Measurements from ENCODE around the gene GLUD1. TPM values are rescaled to one million over a fixed set of nuclear protein-coding genes. Genes with fewer than 3 reads are reported as not detected.
"Not testable (repeated sequence)": the region's sequence is repeated elsewhere in the genome, so short reads cannot be mapped to it uniquely, and the experiment has no call there.

Gene GLUD1
- total and polyA plus RNA-seq, 2 experiments from 2014 or later = 178 to 698 TPM

GRCh38 chr10:87127607-87128156, 33.0 kb upstream of the GLUD1 start:
- H3K4me3 ChIP-seq; H3K27me3 ChIP-seq; H3K9me2 ChIP-seq (replicated peaks; ENCODE audit: insufficient read depth); H3K4me1 ChIP-seq (ENCODE audit: insufficient read depth); H3K9me3 ChIP-seq (ENCODE audit: low read depth); H3K36me3 ChIP-seq (replicated peaks; ENCODE audit: insufficient read depth, low read depth); H3K79me2 ChIP-seq; H4K20me1 ChIP-seq (ENCODE audit: insufficient read depth, poor library complexity, severe bottlenecking); H3K27ac ChIP-seq; H2AFZ ChIP-seq; DNase-seq (ENCODE audit: low spot score); H3K4me2 ChIP-seq: not testable (repeated sequence)
- 83% methylated on average over 2 of the region's 3 CpGs for WGBS (ENCODE audit: low lambda C conversion rate, missing lambda C conversion rate)

GRCh38 chr10:87127048-87127447, 32.4 kb upstream of the GLUD1 start:
- WGBS (ENCODE audit: low lambda C conversion rate, missing lambda C conversion rate) = 100% methylated on average over 1 of the region's 2 CpGs
- H4K20me1 ChIP-seq (ENCODE audit: insufficient read depth, poor library complexity, severe bottlenecking); H3K4me1 ChIP-seq (ENCODE audit: insufficient read depth); H3K27me3 ChIP-seq; DNase-seq (ENCODE audit: low spot score); H3K4me2 ChIP-seq; H3K4me3 ChIP-seq; H3K79me2 ChIP-seq; H3K9me2 ChIP-seq (replicated peaks; ENCODE audit: insufficient read depth); H3K9me3 ChIP-seq (ENCODE audit: low read depth); H2AFZ ChIP-seq; H3K36me3 ChIP-seq (replicated peaks; ENCODE audit: insufficient read depth, low read depth); H3K27ac ChIP-seq: not testable (repeated sequence)

- not testable (repeated sequence) for H3K4me3 ChIP-seq; H3K4me2 ChIP-seq; H4K20me1 ChIP-seq (ENCODE audit: insufficient read depth, poor library complexity, severe bottlenecking); H3K4me1 ChIP-seq (ENCODE audit: insufficient read depth); H2AFZ ChIP-seq; H3K79me2 ChIP-seq; H3K36me3 ChIP-seq (replicated peaks; ENCODE audit: insufficient read depth, low read depth); H3K9me3 ChIP-seq (ENCODE audit: low read depth); H3K27me3 ChIP-seq; H3K9me2 ChIP-seq (replicated peaks; ENCODE audit: insufficient read depth); DNase-seq (ENCODE audit: low spot score); H3K27ac ChIP-seq
- 86% methylated on average over 3 of the region's 4 CpGs for WGBS (ENCODE audit: low lambda C conversion rate, missing lambda C conversion rate)
Observed at GRCh38 chr10:87123351-87123750, 28.7 kb upstream of the GLUD1 start.

- H4K20me1 ChIP-seq (ENCODE audit: insufficient read depth, poor library complexity, severe bottlenecking); H3K4me3 ChIP-seq; H3K27me3 ChIP-seq; H3K9me2 ChIP-seq (replicated peaks; ENCODE audit: insufficient read depth); DNase-seq (ENCODE audit: low spot score); H2AFZ ChIP-seq; H3K79me2 ChIP-seq; H3K4me1 ChIP-seq (ENCODE audit: insufficient read depth); H3K27ac ChIP-seq; H3K4me2 ChIP-seq; H3K9me3 ChIP-seq (ENCODE audit: low read depth); H3K36me3 ChIP-seq (replicated peaks; ENCODE audit: insufficient read depth, low read depth): not testable (repeated sequence)
- WGBS (ENCODE audit: low lambda C conversion rate, missing lambda C conversion rate) = 100% methylated on average over 1 of the region's 1 CpG
Observed at GRCh38 chr10:87119029-87119428, 24.4 kb upstream of the GLUD1 start.

- H4K20me1 ChIP-seq (ENCODE audit: insufficient read depth, poor library complexity, severe bottlenecking); DNase-seq (ENCODE audit: low spot score); H2AFZ ChIP-seq; H3K4me1 ChIP-seq (ENCODE audit: insufficient read depth); H3K9me2 ChIP-seq (replicated peaks; ENCODE audit: insufficient read depth); H3K4me2 ChIP-seq; H3K4me3 ChIP-seq; H3K36me3 ChIP-seq (replicated peaks; ENCODE audit: insufficient read depth, low read depth); H3K27me3 ChIP-seq; H3K9me3 ChIP-seq (ENCODE audit: low read depth): not testable (repeated sequence)
- 50% methylated on average over 1 of the region's 1 CpG for WGBS (ENCODE audit: low lambda C conversion rate, missing lambda C conversion rate)
- Histone ChIP-seq H3K79me2 (peaks cover 13% of the 10 kb centered on the region), H3K27ac (peak overlapping the region; percentile 26)
Observed at GRCh38 chr10:87118122-87118521, 23.5 kb upstream of the GLUD1 start.

GRCh38 chr10:87105446-87106124, 10.9 kb upstream of the GLUD1 start:
- Histone ChIP-seq H3K79me2 (peaks cover 53% of the 10 kb centered on the region), H3K27me3 (no peaks in the 10 kb centered on the region), H3K4me1 (ENCODE audit: insufficient read depth) (no peaks in the 10 kb centered on the region), H4K20me1 (ENCODE audit: insufficient read depth, poor library complexity, severe bottlenecking) (no peaks in the 10 kb centered on the region), H2AFZ (no peak overlapping the region), H3K4me3 (no peak overlapping the region), H3K27ac (peak overlapping the region; percentile 81), H3K36me3 (replicated peaks; ENCODE audit: insufficient read depth, low read depth) (no peaks in the 10 kb centered on the region), H3K9me3 (ENCODE audit: low read depth) (no peaks in the 10 kb centered on the region), H3K9me2 (replicated peaks; ENCODE audit: insufficient read depth) (no peaks in the 10 kb centered on the region), H3K4me2 (peak overlapping the region; percentile 38)
- 78% methylated on average over 7 of the region's 7 CpGs for WGBS (ENCODE audit: low lambda C conversion rate, missing lambda C conversion rate)
- peak; percentile 35 for DNase-seq (ENCODE audit: low spot score)
- TF ChIP-seq CTCF (IDR thresholded peaks at IDR 0.05; ENCODE audit: poor library complexity) = no peak
- TF ChIP-seq EZH2 (IDR thresholded peaks at IDR 0.05; ENCODE audit: borderline replicate concordance) = no peak

- Histone ChIP-seq H3K27ac (peak overlapping the region; percentile 42), H3K79me2 (peaks cover 50% of the 10 kb centered on the region)
Observed at GRCh38 chr10:87104727-87105126, 10.1 kb upstream of the GLUD1 start.

More at GRCh38 chr10:87104727-87105126, 10.1 kb upstream of the GLUD1 start:
- WGBS (ENCODE audit: low lambda C conversion rate, missing lambda C conversion rate) = 96% methylated on average over 8 of the region's 8 CpGs
- DNase-seq (ENCODE audit: low spot score); H2AFZ ChIP-seq; H3K36me3 ChIP-seq (replicated peaks; ENCODE audit: insufficient read depth, low read depth); H3K4me3 ChIP-seq; H3K9me2 ChIP-seq (replicated peaks; ENCODE audit: insufficient read depth); H3K27me3 ChIP-seq; H3K9me3 ChIP-seq (ENCODE audit: low read depth); H4K20me1 ChIP-seq (ENCODE audit: insufficient read depth, poor library complexity, severe bottlenecking); H3K4me2 ChIP-seq; H3K4me1 ChIP-seq (ENCODE audit: insufficient read depth): not testable (repeated sequence)
